HCT116 (cell line): ENCODE data around the gene NDUFA8. TPM values are rescaled to one million over a fixed set of nuclear protein-coding genes. Genes with fewer than 3 reads are reported as not detected.

Experiments
- ATAC-seq: fragments of 200-7000 bp; cut with Tn5 transposase; 2 replicates; pipeline ENCODE4 v1.9.1; 2020; ENCODE audit warnings: mild to moderate bottlenecking, moderate library complexity
- BruUV-seq: library from RNA; stranded (reverse); fragments of 400-500 nt; replicated peaks from 2 replicates; lab custom pipeline; 2021; lab: Mats Ljungman, UMichigan
- CTCF ChIA-PET: fragments of 300-600 bp; sonication (Branson Sonifier 250); formaldehyde crosslinking; loops from one replicate; lab custom pipeline; 2021; ENCODE audit warnings: antibody characterized with exemption; lab: Charles Lee
- POLR2A ChIA-PET: fragments of 300-600, 350-600 bp; sonication (Branson Sonifier 250); formaldehyde crosslinking; loops from one replicate; lab custom pipeline; 2021; ENCODE audit warnings: antibody characterized with exemption; lab: Charles Lee
- RAD21 ChIA-PET, 2 experiments: fragments of 300-600 bp; sonication (Branson Sonifier 250); formaldehyde crosslinking; loops; one replicate each; lab custom pipeline; 2023; ENCODE audit warnings: low total read pairs in 2 of 2; ENCODE audit not compliant: uncharacterized antibody in 2 of 2, unreplicated experiment in 2 of 2, low non-redundant PET in 1 of 2; lab: Charles Lee
- DNase-seq: peaks from one replicate; pipeline ENCODE4 v3.0.0-alpha.2; 2010; ENCODE audit warnings: low read depth, low spot score
- H2AFZ ChIP-seq: fragments of 200-600 bp; shearing (Covaris generic), sonication (generic); 2 replicates; pipeline ENCODE4 v1.6.1; 2017; ENCODE audit warnings: low read depth, mixed run types, mixed read lengths, antibody characterized with exemption, low read length; ENCODE audit not compliant: poor library complexity, severe bottlenecking
- H3K27ac ChIP-seq: 2 replicates; pipeline ENCODE4 v1.5.1; 2012; ENCODE audit warnings: low read depth, low read length
- H3K27me3 ChIP-seq: fragments of 200-600 bp; sonication (generic); 2 replicates; pipeline ENCODE4 v1.6.1; 2016; ENCODE audit warnings: mixed run types, low read length, mixed read lengths; ENCODE audit not compliant: insufficient read depth
- H3K36me3 ChIP-seq, 2 experiments: fragments of 200-500 bp in 1 of 2; fragments of 200-600 bp in 1 of 2; sonication (Bioruptor generic) in 1 of 2; sonication (generic) in 1 of 2; 2 replicates each; pipeline versions ENCODE4 v1.5.1 to v1.6.1; 2014 to 2016; ENCODE audit warnings: low read length in 2 of 2, inconsistent platforms in 1 of 2, mixed read lengths in 1 of 2, mixed run types in 1 of 2; ENCODE audit not compliant: insufficient read depth in 2 of 2, control insufficient read depth in 1 of 2
- H3K4me1 ChIP-seq, 2 experiments: fragments of 200-600 bp in 1 of 2; sonication (generic) in 1 of 2; 2 replicates each; pipeline versions ENCODE4 v1.5.1 to v1.6.1; 2012 to 2017; ENCODE audit warnings: low read length in 2 of 2, inconsistent platforms in 1 of 2, mild to moderate bottlenecking in 1 of 2, mixed read lengths in 1 of 2, mixed run types in 1 of 2, moderate library complexity in 1 of 2; ENCODE audit not compliant: insufficient read depth in 2 of 2, control insufficient read depth in 1 of 2
- H3K4me2 ChIP-seq: fragments of 200-600 bp; sonication (generic); 2 replicates; pipeline ENCODE4 v1.6.1; 2017; ENCODE audit warnings: mixed run types, low read length, mixed read lengths
- H3K4me3 ChIP-seq, 2 experiments: fragments of 200-600 bp in 1 of 2; sonication (generic) in 1 of 2; replicated peaks in 1 of 2; 2 replicates each; pipeline ENCODE4 v1.5.1; 2011 to 2016; ENCODE audit warnings: low read length in 2 of 2, control low read depth in 1 of 2, low read depth in 1 of 2, mild to moderate bottlenecking in 1 of 2, mixed read lengths in 1 of 2, mixed run types in 1 of 2
- H3K79me2 ChIP-seq: fragments of 200-600 bp; sonication (generic); 2 replicates; pipeline ENCODE4 v1.6.1; 2017; ENCODE audit warnings: mild to moderate bottlenecking, mixed run types, low read length, moderate library complexity, mixed read lengths; ENCODE audit not compliant: insufficient read depth
- H3K9ac ChIP-seq: fragments of 200-600 bp; sonication (generic); 2 replicates; pipeline ENCODE4 v1.6.1; 2016; ENCODE audit warnings: low read length, mixed read lengths
- H3K9me2 ChIP-seq: fragments of 200-600 bp; sonication (generic), shearing (Covaris generic); 2 replicates; pipeline ENCODE4 v1.6.1; 2017; ENCODE audit warnings: mixed run types, mild to moderate bottlenecking, moderate library complexity; ENCODE audit not compliant: insufficient read depth
- H3K9me3 ChIP-seq, 2 experiments: fragments of 200-500 bp in 1 of 2; fragments of 200-600 bp in 1 of 2; sonication (Bioruptor generic) in 1 of 2; sonication (generic) in 1 of 2; 2 replicates each; pipeline ENCODE4 v1.6.1; 2014 to 2017; ENCODE audit warnings: low read length in 2 of 2, mixed read lengths in 2 of 2, inconsistent platforms in 1 of 2, low read depth in 1 of 2, mild to moderate bottlenecking in 1 of 2, mixed run types in 1 of 2, moderate library complexity in 1 of 2; ENCODE audit not compliant: control insufficient read depth in 1 of 2, insufficient read depth in 1 of 2
- H4K20me1 ChIP-seq: fragments of 200-600 bp; sonication (generic), shearing (Covaris generic); 2 replicates; pipeline ENCODE4 v1.6.1; 2017; ENCODE audit warnings: mixed run types, mild to moderate bottlenecking, moderate library complexity; ENCODE audit not compliant: insufficient read depth
- CTCF ChIP-seq, 3 experiments: fragments of 200-600 bp in 1 of 3; sonication (generic) in 1 of 3; IDR thresholded peaks in 2 of 3; conservative IDR thresholded peaks in 1 of 3; 2 replicates each; pipeline ENCODE4 v1.5.1; 2012 to 2017; ENCODE audit warnings: low read depth in 2 of 3, low read length in 2 of 3, antibody characterized with exemption in 1 of 3, borderline replicate concordance in 1 of 3, control low read depth in 1 of 3, mild to moderate bottlenecking in 1 of 3, mixed read lengths in 1 of 3, mixed run types in 1 of 3, moderate library complexity in 1 of 3; ENCODE audit not compliant: insufficient read depth in 1 of 3
- EZH2 ChIP-seq: fragments of 200-600 bp; sonication (generic); IDR thresholded peaks from 2 replicates; pipeline ENCODE4 v1.6.1; 2017; ENCODE audit warnings: antibody characterized with exemption, mixed run types
- FOSL1 ChIP-seq: IDR thresholded peaks from 2 replicates; pipeline ENCODE4 v1.6.1; 2012; ENCODE audit warnings: low read depth
- MAX ChIP-seq: IDR thresholded peaks from 2 replicates; pipeline ENCODE4 v1.6.1; 2012
- POLR2A ChIP-seq: IDR thresholded peaks from 2 replicates; pipeline ENCODE4 v1.7.0; 2011; ENCODE audit warnings: borderline replicate concordance; ENCODE audit not compliant: insufficient read depth, insufficient read length; ENCODE audit errors: extremely low read depth
- POLR2AphosphoS5 ChIP-seq: IDR thresholded peaks from 2 replicates; pipeline ENCODE4 v1.6.1; 2011; ENCODE audit warnings: mild to moderate bottlenecking, low read depth, low read length, moderate library complexity
- RAD21 ChIP-seq: IDR thresholded peaks from 2 replicates; pipeline ENCODE4 v1.6.1; 2012; ENCODE audit warnings: low read depth, mild to moderate bottlenecking
- SP1 ChIP-seq: IDR thresholded peaks from 2 replicates; pipeline ENCODE4 v1.6.1; 2012; ENCODE audit warnings: low read depth
- TCF7L2 ChIP-seq: IDR thresholded peaks from 2 replicates; pipeline ENCODE4 v1.7.0; 2011; ENCODE audit warnings: borderline replicate concordance, inconsistent platforms; ENCODE audit not compliant: insufficient read depth, insufficient read length; ENCODE audit errors: extremely low read depth
- ZBTB33 ChIP-seq: IDR thresholded peaks from 2 replicates; pipeline ENCODE4 v1.6.1; 2011; ENCODE audit warnings: mild to moderate bottlenecking, low read length, moderate library complexity; ENCODE audit not compliant: insufficient replicate concordance; ENCODE audit errors: extremely low read depth
- ZFX ChIP-seq: fragments of 450-650 bp; IDR thresholded peaks from 2 replicates; pipeline ENCODE4 v1.6.1; 2017
- intact Hi-C: fragments of 100-400 bp; cut with micrococcal nuclease; formaldehyde crosslinking; loops from 2 replicates; pipeline ENCODE4 v1.10.0; 2022
- total RNA-seq: library from RNA; stranded (reverse); gene quantifications from one replicate; pipeline ENCODE4 v1.2.1, GENCODE V29; 2021; ENCODE audit not compliant: unreplicated experiment

Gene NDUFA8
- total RNA-seq, 1 experiment from 2014 or later = 84.5 TPM

GRCh38 chr9:122195875-122196274 is 36.3 kb upstream of the NDUFA8 start (continued):
- TF ChIP-seq ZFX = no peak

GRCh38 chr9:122193651-122194050 is 34.1 kb upstream of the NDUFA8 start:
- TF ChIP-seq FOSL1 (no peak), POLR2AphosphoS5 (no peak), POLR2A (no peak), CTCF (IDR thresholded peaks at IDR 0.05 in 2 of 3, conservative IDR thresholded peaks at IDR 0.05 in 1 of 3; ENCODE audit: borderline replicate concordance in 1 of 3, insufficient read depth in 1 of 3, low read depth in 2 of 3, low read length in 2 of 3) (no peak), ZBTB33 (no peak), EZH2 (no peak), MAX (no peak), ZFX (no peak), SP1 (no peak), RAD21 (no peak), TCF7L2 (no peak)
- H3K9me2 ChIP-seq = no peaks in the 10 kb centered on the region
- BruUV-seq = no TSS peak
- no peaks in the 10 kb centered on the region for H3K36me3 ChIP-seq
- no peak overlapping the region for H3K4me3 ChIP-seq
- intact Hi-C loops = no loop called here
- H3K79me2 ChIP-seq = no peaks in the 10 kb centered on the region
- H3K9me3 ChIP-seq = no peaks in the 10 kb centered on the region
- no peaks in the 10 kb centered on the region for H3K27me3 ChIP-seq
- ATAC-seq = no peak
- no peak overlapping the region for H3K4me2 ChIP-seq
- no peaks in the 10 kb centered on the region for H4K20me1 ChIP-seq
- H2AFZ ChIP-seq = no peak overlapping the region
- CTCF ChIA-PET = no interaction called here
- POLR2A ChIA-PET = no interaction called here
- H3K9ac ChIP-seq = no peak overlapping the region
- H3K27ac ChIP-seq = no peak overlapping the region
- no peaks in the 10 kb centered on the region for H3K4me1 ChIP-seq
- no peak for DNase-seq
- RAD21 ChIA-PET = no interaction called here
